ENCODE measurements around the gene NTM. TPM values are rescaled to one million over a fixed set of nuclear protein-coding genes. Genes with fewer than 3 reads are reported as not detected.

NTM gene
- total and polyA plus RNA-seq, 2 experiments from 2014 or later = 2.2 to 4.9 TPM

DNA sequence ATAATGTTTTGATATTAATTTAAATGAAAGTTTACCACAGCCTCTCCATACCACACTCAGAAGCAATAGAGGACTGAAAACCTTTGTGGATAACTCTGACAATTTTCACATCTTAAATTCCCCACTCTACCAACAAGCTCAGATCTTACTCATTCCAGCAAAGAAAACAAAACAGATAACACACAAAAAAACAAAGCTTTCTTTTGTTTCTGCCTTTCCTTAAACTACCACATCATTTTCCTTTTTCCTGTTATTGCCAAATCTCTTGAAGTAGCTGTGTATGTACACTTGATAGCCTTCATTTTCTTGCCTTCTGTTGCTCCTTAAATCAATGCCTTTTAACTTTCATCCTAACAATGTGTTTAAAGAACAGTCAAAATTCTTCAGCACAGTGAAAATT lies 484.9 kb downstream of the NTM start:
- H3K27me3 ChIP-seq = peaks cover 18% of the 10 kb centered on the region
- no peak for DNase-seq (ENCODE audit: low spot score)
- no peak overlapping the region for H3K27ac ChIP-seq
- no peaks in the 10 kb centered on the region for H3K9me3 ChIP-seq (ENCODE audit: low read depth)
- no peaks in the 10 kb centered on the region for H3K36me3 ChIP-seq (replicated peaks; ENCODE audit: insufficient read depth, low read depth)
- no peaks in the 10 kb centered on the region for H3K4me1 ChIP-seq (ENCODE audit: insufficient read depth)
- no peaks in the 10 kb centered on the region for H3K79me2 ChIP-seq
- H4K20me1 ChIP-seq (ENCODE audit: insufficient read depth, poor library complexity, severe bottlenecking) = no peaks in the 10 kb centered on the region
- H3K4me2 ChIP-seq = no peak overlapping the region
- no peak overlapping the region for H2AFZ ChIP-seq
- no peaks in the 10 kb centered on the region for H3K9me2 ChIP-seq (replicated peaks; ENCODE audit: insufficient read depth)
- H3K4me3 ChIP-seq = no peak overlapping the region
- TF ChIP-seq EZH2phosphoT487 (IDR thresholded peaks at IDR 0.05; ENCODE audit: low read depth, severe bottlenecking, unreplicated experiment) (no peak), EZH2 (IDR thresholded peaks at IDR 0.05; ENCODE audit: borderline replicate concordance) (no peak)
- TF ChIP-seq, protein P1, sequence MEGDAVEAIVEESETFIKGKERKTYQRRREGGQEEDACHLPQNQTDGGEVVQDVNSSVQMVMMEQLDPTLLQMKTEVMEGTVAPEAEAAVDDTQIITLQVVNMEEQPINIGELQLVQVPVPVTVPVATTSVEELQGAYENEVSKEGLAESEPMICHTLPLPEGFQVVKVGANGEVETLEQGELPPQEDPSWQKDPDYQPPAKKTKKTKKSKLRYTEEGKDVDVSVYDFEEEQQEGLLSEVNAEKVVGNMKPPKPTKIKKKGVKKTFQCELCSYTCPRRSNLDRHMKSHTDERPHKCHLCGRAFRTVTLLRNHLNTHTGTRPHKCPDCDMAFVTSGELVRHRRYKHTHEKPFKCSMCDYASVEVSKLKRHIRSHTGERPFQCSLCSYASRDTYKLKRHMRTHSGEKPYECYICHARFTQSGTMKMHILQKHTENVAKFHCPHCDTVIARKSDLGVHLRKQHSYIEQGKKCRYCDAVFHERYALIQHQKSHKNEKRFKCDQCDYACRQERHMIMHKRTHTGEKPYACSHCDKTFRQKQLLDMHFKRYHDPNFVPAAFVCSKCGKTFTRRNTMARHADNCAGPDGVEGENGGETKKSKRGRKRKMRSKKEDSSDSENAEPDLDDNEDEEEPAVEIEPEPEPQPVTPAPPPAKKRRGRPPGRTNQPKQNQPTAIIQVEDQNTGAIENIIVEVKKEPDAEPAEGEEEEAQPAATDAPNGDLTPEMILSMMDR (IDR thresholded peaks at IDR 0.05; ENCODE audit: poor library complexity) = no peak

DNA sequence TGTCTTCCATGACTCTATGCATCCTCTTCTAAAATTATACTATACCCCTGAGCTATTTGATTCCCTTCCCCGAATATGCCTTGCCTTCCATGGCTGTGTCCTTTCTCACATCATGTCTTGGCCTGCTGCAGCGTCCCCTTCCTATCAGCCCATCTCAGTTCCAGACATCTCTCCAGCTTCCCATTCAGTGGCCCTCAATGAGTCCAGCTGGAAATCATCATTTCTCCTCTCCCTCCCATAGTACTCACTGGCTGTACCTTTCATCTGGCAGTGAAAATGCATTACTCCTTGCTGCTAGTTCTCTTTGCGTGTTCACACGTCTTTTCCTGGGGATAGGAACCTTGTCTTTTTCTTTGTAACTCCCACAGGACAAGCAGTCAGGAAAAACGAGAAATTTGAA lies 486.8 kb downstream of the NTM start:
- H3K79me2 ChIP-seq = no peaks in the 10 kb centered on the region
- no peak for TF ChIP-seq EZH2 (IDR thresholded peaks at IDR 0.05; ENCODE audit: borderline replicate concordance)
- TF ChIP-seq, protein P1 (IDR thresholded peaks at IDR 0.05; ENCODE audit: poor library complexity) = no peak
- no peak for TF ChIP-seq EZH2phosphoT487 (IDR thresholded peaks at IDR 0.05; ENCODE audit: low read depth, severe bottlenecking, unreplicated experiment)
- H3K27me3 ChIP-seq = peaks cover 18% of the 10 kb centered on the region
- no peaks in the 10 kb centered on the region for H3K4me1 ChIP-seq (ENCODE audit: insufficient read depth)
- no peak overlapping the region for H3K4me3 ChIP-seq
- no peak overlapping the region for H2AFZ ChIP-seq
- no peaks in the 10 kb centered on the region for H3K9me2 ChIP-seq (replicated peaks; ENCODE audit: insufficient read depth)
- no peak for DNase-seq (ENCODE audit: low spot score)
- no peaks in the 10 kb centered on the region for H3K9me3 ChIP-seq (ENCODE audit: low read depth)
- H3K27ac ChIP-seq = no peak overlapping the region
- no peaks in the 10 kb centered on the region for H3K36me3 ChIP-seq (replicated peaks; ENCODE audit: insufficient read depth, low read depth)
- H4K20me1 ChIP-seq (ENCODE audit: insufficient read depth, poor library complexity, severe bottlenecking) = no peaks in the 10 kb centered on the region
- WGBS (ENCODE audit: low lambda C conversion rate, missing lambda C conversion rate) = 70% methylated on average over 5 of the region's 5 CpGs
- H3K4me2 ChIP-seq = no peak overlapping the region

DNA sequence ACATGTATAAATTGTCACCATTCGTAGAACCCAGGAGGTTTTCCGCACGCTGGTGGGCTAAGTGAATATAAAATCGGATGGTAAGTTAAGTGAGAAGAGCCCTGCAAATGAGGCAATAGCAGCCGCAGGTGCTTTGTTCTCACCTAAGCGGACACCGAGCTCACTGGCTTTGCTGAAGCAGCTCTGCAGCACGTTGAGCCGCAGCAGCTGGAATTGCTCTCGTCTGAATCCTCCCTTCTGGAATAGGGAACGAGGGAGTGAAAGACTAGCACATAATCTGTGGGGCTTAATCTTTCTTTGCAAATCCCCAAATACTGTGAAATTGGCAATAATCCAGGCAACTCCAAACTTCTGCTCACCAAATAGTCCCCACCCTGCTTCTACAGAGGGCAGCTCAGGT lies 488.1 kb downstream of the NTM start:
- H4K20me1 ChIP-seq (ENCODE audit: insufficient read depth, poor library complexity, severe bottlenecking) = no peaks in the 10 kb centered on the region
- H3K4me2 ChIP-seq = no peak overlapping the region
- peaks cover 21% of the 10 kb centered on the region for H3K27me3 ChIP-seq
- H3K4me1 ChIP-seq (ENCODE audit: insufficient read depth) = no peaks in the 10 kb centered on the region
- no peak for TF ChIP-seq EZH2phosphoT487 (IDR thresholded peaks at IDR 0.05; ENCODE audit: low read depth, severe bottlenecking, unreplicated experiment)
- TF ChIP-seq EZH2 (IDR thresholded peaks at IDR 0.05; ENCODE audit: borderline replicate concordance) = no peak
- TF ChIP-seq, protein P1 (IDR thresholded peaks at IDR 0.05; ENCODE audit: poor library complexity) = no peak
- H3K79me2 ChIP-seq = no peaks in the 10 kb centered on the region
- H3K27ac ChIP-seq = no peak overlapping the region
- H3K4me3 ChIP-seq = no peak overlapping the region
- H3K36me3 ChIP-seq (replicated peaks; ENCODE audit: insufficient read depth, low read depth) = no peaks in the 10 kb centered on the region
- WGBS (ENCODE audit: low lambda C conversion rate, missing lambda C conversion rate) = 66% methylated on average over 11 of the region's 11 CpGs
- H2AFZ ChIP-seq = no peak overlapping the region
- H3K9me3 ChIP-seq (ENCODE audit: low read depth) = no peaks in the 10 kb centered on the region
- no peak for DNase-seq (ENCODE audit: low spot score)
- H3K9me2 ChIP-seq (replicated peaks; ENCODE audit: insufficient read depth) = no peaks in the 10 kb centered on the region

Data from hepatocyte (in vitro differentiated cells).